GM23338 (cell line): ENCODE measurements around the gene TTC3. TPM values are rescaled to one million over a fixed set of nuclear protein-coding genes. Genes with fewer than 3 reads are reported as not detected.

Experiments used
- ATAC-seq: fragments of 200-7000 bp; cut with Tn5 transposase; 3 replicates; pipeline ENCODE4 v1.9.1; 2020
- DNase-seq: peaks from one replicate; pipeline ENCODE4 v3.0.0-alpha.2; 2015; ENCODE audit warnings: low spot score
- H2AFZ ChIP-seq: fragments of 200-600 bp; sonication (generic); 2 replicates; pipeline ENCODE4 v1.8.0; 2016; ENCODE audit warnings: antibody characterized with exemption, mild to moderate bottlenecking, moderate library complexity
- H3F3A ChIP-seq: fragments of 200-600 bp; sonication (generic); replicated peaks from 2 replicates; pipeline ENCODE4 v1.8.0; 2017; ENCODE audit warnings: antibody characterized with exemption, mixed run types, low read depth
- H3K27ac ChIP-seq: fragments of 200-600 bp; sonication (generic); 2 replicates; pipeline ENCODE4 v1.6.1; 2016; ENCODE audit warnings: low read depth
- H3K27me3 ChIP-seq: fragments of 200-600 bp; sonication (generic); 2 replicates; pipeline ENCODE4 v1.8.0; 2016; ENCODE audit warnings: mild to moderate bottlenecking, mixed run types, moderate library complexity; ENCODE audit not compliant: insufficient read depth
- H3K36me3 ChIP-seq: fragments of 200-600 bp; sonication (generic); 2 replicates; pipeline ENCODE4 v1.8.0; 2016; ENCODE audit warnings: mild to moderate bottlenecking; ENCODE audit not compliant: insufficient read depth
- H3K4me1 ChIP-seq: fragments of 200-600 bp; sonication (generic); 2 replicates; pipeline ENCODE4 v1.8.0; 2016; ENCODE audit warnings: mild to moderate bottlenecking, moderate library complexity; ENCODE audit not compliant: insufficient read depth
- H3K4me2 ChIP-seq: fragments of 200-600 bp; sonication (generic); 2 replicates; pipeline ENCODE4 v1.7.1; 2017; ENCODE audit warnings: mixed run types
- H3K4me3 ChIP-seq: fragments of 200-600 bp; sonication (generic); 2 replicates; pipeline ENCODE4 v1.6.1; 2016; ENCODE audit warnings: mixed run types
- H3K79me2 ChIP-seq: fragments of 200-600 bp; sonication (generic); replicated peaks from 2 replicates; pipeline ENCODE4 v1.8.0; 2017; ENCODE audit warnings: mild to moderate bottlenecking; ENCODE audit not compliant: insufficient read depth
- H3K9me2 ChIP-seq: fragments of 200-600 bp; sonication (generic); 2 replicates; pipeline ENCODE4 v1.8.0; 2017; ENCODE audit not compliant: insufficient read depth
- H4K20me1 ChIP-seq: fragments of 200-600 bp; sonication (generic); replicated peaks from 2 replicates; pipeline ENCODE4 v1.8.0; 2017; ENCODE audit warnings: mild to moderate bottlenecking; ENCODE audit not compliant: insufficient read depth
- H3K27ac Mint-ChIP-seq: 2 replicates; pipeline ENCODE4 v1.8.0; 2020; ENCODE audit warnings: inconsistent platforms, mild to moderate bottlenecking, moderate library complexity, mixed read lengths
- H3K27me3 Mint-ChIP-seq: 3 replicates; pipeline ENCODE4 v1.8.0; 2022; ENCODE audit warnings: low read depth, mild to moderate bottlenecking, moderate library complexity, mixed read lengths, inconsistent platforms; ENCODE audit not compliant: insufficient read depth, poor library complexity
- H3K36me3 Mint-ChIP-seq: 3 replicates; pipeline ENCODE4 v1.8.0; 2021; ENCODE audit warnings: low read depth, mild to moderate bottlenecking, inconsistent platforms, moderate library complexity, mixed read lengths
- H3K4me1 Mint-ChIP-seq: 3 replicates; pipeline ENCODE4 v1.8.0; 2020; ENCODE audit warnings: mild to moderate bottlenecking, inconsistent platforms, mixed read lengths
- H3K4me3 Mint-ChIP-seq: 3 replicates; pipeline ENCODE4 v1.8.0; 2021; ENCODE audit warnings: moderate library complexity, mild to moderate bottlenecking, inconsistent platforms, mixed read lengths
- H3K9me3 Mint-ChIP-seq: 3 replicates; pipeline ENCODE4 v1.8.0; 2020; ENCODE audit warnings: moderate library complexity, mild to moderate bottlenecking, inconsistent platforms, mixed read lengths
- CREB1 ChIP-seq: fragments of 250-450 bp; sonication (Bioruptor Pico); IDR thresholded peaks from 2 replicates; pipeline ENCODE4 v1.5.0; 2020; ENCODE audit warnings: low read depth, mild to moderate bottlenecking, moderate library complexity
- EZH2 ChIP-seq: fragments of 200-600 bp; sonication (generic); IDR thresholded peaks from one replicate; pipeline ENCODE4 v1.8.0; 2017; ENCODE audit warnings: antibody characterized with exemption, mild to moderate bottlenecking, low read depth; ENCODE audit not compliant: unreplicated experiment
- EZH2phosphoT487 ChIP-seq: fragments of 200-600 bp; sonication (generic); IDR thresholded peaks from one replicate; pipeline ENCODE4 v1.8.1; 2018; ENCODE audit warnings: antibody characterized with exemption; ENCODE audit not compliant: unreplicated experiment
- JUNB ChIP-seq: IDR thresholded peaks from one replicate; pipeline ENCODE4 v1.6.1; 2016; ENCODE audit warnings: antibody characterized with exemption; ENCODE audit not compliant: unreplicated experiment
- NANOG ChIP-seq: IDR thresholded peaks from 2 replicates; pipeline ENCODE4 v1.6.1; 2016; ENCODE audit warnings: antibody characterized with exemption, borderline replicate concordance
- POLR2AphosphoS5 ChIP-seq: IDR thresholded peaks from 2 replicates; pipeline ENCODE4 v1.6.1; 2016; ENCODE audit warnings: antibody characterized with exemption, low read depth
- STAT1 ChIP-seq: IDR thresholded peaks from one replicate; pipeline ENCODE4 v1.6.1; 2016; ENCODE audit warnings: antibody characterized with exemption; ENCODE audit not compliant: unreplicated experiment
- ZNF114 ChIP-seq: fragments of 250-450 bp; sonication (Bioruptor Pico); IDR thresholded peaks from 2 replicates; pipeline ENCODE4 v1.5.0; 2020; ENCODE audit warnings: mild to moderate bottlenecking, moderate library complexity
- ZNF331 ChIP-seq: fragments of 250-450 bp; sonication (Bioruptor Pico); IDR thresholded peaks from 2 replicates; pipeline ENCODE4 v1.5.0; 2020; ENCODE audit warnings: low read depth, mild to moderate bottlenecking, moderate library complexity
- polyA plus RNA-seq: library from polyadenylated mRNA; unstranded; fragments of >200 nt; fragmentation: Nextera tagmentation; extraction: Ambion mirVana; gene quantifications from 2 replicates; pipeline ENCODE4 v1.2.1, GENCODE V29; 2016
- total RNA-seq: library from RNA; depleted of rRNA; stranded (reverse); fragments of >200 nt; shearing (Covaris generic); gene quantifications from 2 replicates; pipeline ENCODE4 v1.2.3, GENCODE V29; 2014
- TF ChIP-seq, protein P1 (sequence below), 2 experiments: fragments of 200-600 bp in 1 of 2; sonication (generic) in 1 of 2; conservative IDR thresholded peaks; 2 replicates each; pipeline versions ENCODE4 v1.5.1 to v1.6.1; 2016 to 2017; ENCODE audit warnings: antibody characterized with exemption in 2 of 2, low read depth in 2 of 2, mild to moderate bottlenecking in 2 of 2, moderate library complexity in 1 of 2
- TF ChIP-seq, protein P2 (sequence below): fragments of 250-450 bp; sonication (Bioruptor Pico); IDR thresholded peaks from 2 replicates; pipeline ENCODE4 v1.5.0; 2020; ENCODE audit warnings: mild to moderate bottlenecking, moderate library complexity
- TF ChIP-seq, protein P3 (sequence below): IDR thresholded peaks from 2 replicates; pipeline ENCODE4 v1.6.1; 2016; ENCODE audit warnings: antibody characterized with exemption
- TF ChIP-seq, protein P4 (sequence below): IDR thresholded peaks from one replicate; pipeline ENCODE4 v1.6.1; 2018; ENCODE audit warnings: antibody characterized with exemption; ENCODE audit not compliant: unreplicated experiment

TTC3 gene
- total and polyA plus RNA-seq, 2 experiments from 2014 or later = 28.9 to 48.6 TPM

DNA sequence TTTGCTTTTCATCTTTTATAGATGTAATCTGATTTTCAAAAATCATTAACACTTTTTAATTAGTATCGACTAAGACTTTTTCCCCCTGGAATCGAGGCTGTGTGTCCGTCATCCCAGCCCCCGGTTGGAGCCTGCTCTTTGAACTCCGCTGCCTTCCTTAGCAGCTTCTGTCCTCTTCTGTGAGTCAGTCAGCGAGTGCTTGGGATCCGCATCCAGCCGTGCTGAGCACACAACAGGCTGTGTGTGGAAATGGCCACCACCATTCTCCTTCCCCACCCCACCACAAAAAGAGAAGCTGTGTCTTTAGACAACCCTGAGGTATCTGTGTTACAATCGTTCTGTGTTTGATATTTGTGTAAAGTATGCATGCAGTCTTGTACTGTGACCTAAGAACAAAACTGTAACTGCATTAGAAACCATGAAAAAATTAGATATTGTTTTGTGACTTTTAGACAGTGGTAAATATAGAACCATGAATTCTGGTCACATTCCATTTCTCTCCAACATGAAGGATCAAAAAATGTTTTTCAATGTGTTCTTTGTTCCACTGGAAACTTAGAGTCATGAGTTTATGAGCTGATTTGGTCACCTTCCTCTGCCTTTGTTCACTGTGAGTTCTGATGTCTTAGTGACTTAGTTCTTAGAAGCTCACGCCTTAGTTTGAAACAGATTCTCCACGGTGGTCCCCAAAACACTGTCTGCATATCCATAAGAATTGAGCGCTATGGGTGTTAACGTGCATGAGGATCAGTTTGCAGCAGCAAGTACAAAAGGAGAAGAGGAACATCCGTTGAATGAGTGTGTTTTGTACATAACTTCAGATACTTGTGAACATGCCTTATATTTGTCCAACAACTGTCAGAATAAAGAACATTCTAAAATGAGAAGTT is 129.4 kb downstream of the TTC3 start:
- Histone ChIP-seq H3K4me1 (peaks cover 14% of the 10 kb centered on the region), H2AFZ (no peak overlapping the region), H3K4me3 (no peak overlapping the region), H4K20me1 (no peaks in the 10 kb centered on the region), H3K9me2 (no peaks in the 10 kb centered on the region), H3F3A (no peaks in the 10 kb centered on the region), H3K36me3 (no peaks in the 10 kb centered on the region), H3K4me2 (peak overlapping the region; percentile 22; the same call in 1 of the 2 replicates), H3K27me3 (no peaks in the 10 kb centered on the region), H3K79me2 (no peaks in the 10 kb centered on the region), H3K27ac (no peak overlapping the region)
- peak; percentile 59; the same call in 2 of the 3 replicates for ATAC-seq
- Mint-ChIP-seq H3K27ac (peak overlapping the region; percentile 35; the same call in 1 of the 2 replicates), H3K36me3 (no peaks in the 10 kb centered on the region; the same call in 2 of the 3 replicates), H3K9me3 (no peaks in the 10 kb centered on the region), H3K4me3 (no peak overlapping the region), H3K27me3 (peaks cover 2% of the 10 kb centered on the region), H3K4me1 (peaks cover 13% of the 10 kb centered on the region)
- TF ChIP-seq JUNB (no peak), NANOG (no peak), STAT1 (no peak), CREB1 (CRISPR knock-in tag) (no peak), POLR2AphosphoS5 (no peak), EZH2phosphoT487 (no peak), EZH2 (no peak), ZNF114 (CRISPR knock-in tag) (no peak), ZNF331 (no peak)
- TF ChIP-seq, protein P1, sequence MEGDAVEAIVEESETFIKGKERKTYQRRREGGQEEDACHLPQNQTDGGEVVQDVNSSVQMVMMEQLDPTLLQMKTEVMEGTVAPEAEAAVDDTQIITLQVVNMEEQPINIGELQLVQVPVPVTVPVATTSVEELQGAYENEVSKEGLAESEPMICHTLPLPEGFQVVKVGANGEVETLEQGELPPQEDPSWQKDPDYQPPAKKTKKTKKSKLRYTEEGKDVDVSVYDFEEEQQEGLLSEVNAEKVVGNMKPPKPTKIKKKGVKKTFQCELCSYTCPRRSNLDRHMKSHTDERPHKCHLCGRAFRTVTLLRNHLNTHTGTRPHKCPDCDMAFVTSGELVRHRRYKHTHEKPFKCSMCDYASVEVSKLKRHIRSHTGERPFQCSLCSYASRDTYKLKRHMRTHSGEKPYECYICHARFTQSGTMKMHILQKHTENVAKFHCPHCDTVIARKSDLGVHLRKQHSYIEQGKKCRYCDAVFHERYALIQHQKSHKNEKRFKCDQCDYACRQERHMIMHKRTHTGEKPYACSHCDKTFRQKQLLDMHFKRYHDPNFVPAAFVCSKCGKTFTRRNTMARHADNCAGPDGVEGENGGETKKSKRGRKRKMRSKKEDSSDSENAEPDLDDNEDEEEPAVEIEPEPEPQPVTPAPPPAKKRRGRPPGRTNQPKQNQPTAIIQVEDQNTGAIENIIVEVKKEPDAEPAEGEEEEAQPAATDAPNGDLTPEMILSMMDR (conservative IDR thresholded peaks at IDR 0.05; ENCODE audit: low read depth in 2 of 2) = no peak
- TF ChIP-seq, protein P2, sequence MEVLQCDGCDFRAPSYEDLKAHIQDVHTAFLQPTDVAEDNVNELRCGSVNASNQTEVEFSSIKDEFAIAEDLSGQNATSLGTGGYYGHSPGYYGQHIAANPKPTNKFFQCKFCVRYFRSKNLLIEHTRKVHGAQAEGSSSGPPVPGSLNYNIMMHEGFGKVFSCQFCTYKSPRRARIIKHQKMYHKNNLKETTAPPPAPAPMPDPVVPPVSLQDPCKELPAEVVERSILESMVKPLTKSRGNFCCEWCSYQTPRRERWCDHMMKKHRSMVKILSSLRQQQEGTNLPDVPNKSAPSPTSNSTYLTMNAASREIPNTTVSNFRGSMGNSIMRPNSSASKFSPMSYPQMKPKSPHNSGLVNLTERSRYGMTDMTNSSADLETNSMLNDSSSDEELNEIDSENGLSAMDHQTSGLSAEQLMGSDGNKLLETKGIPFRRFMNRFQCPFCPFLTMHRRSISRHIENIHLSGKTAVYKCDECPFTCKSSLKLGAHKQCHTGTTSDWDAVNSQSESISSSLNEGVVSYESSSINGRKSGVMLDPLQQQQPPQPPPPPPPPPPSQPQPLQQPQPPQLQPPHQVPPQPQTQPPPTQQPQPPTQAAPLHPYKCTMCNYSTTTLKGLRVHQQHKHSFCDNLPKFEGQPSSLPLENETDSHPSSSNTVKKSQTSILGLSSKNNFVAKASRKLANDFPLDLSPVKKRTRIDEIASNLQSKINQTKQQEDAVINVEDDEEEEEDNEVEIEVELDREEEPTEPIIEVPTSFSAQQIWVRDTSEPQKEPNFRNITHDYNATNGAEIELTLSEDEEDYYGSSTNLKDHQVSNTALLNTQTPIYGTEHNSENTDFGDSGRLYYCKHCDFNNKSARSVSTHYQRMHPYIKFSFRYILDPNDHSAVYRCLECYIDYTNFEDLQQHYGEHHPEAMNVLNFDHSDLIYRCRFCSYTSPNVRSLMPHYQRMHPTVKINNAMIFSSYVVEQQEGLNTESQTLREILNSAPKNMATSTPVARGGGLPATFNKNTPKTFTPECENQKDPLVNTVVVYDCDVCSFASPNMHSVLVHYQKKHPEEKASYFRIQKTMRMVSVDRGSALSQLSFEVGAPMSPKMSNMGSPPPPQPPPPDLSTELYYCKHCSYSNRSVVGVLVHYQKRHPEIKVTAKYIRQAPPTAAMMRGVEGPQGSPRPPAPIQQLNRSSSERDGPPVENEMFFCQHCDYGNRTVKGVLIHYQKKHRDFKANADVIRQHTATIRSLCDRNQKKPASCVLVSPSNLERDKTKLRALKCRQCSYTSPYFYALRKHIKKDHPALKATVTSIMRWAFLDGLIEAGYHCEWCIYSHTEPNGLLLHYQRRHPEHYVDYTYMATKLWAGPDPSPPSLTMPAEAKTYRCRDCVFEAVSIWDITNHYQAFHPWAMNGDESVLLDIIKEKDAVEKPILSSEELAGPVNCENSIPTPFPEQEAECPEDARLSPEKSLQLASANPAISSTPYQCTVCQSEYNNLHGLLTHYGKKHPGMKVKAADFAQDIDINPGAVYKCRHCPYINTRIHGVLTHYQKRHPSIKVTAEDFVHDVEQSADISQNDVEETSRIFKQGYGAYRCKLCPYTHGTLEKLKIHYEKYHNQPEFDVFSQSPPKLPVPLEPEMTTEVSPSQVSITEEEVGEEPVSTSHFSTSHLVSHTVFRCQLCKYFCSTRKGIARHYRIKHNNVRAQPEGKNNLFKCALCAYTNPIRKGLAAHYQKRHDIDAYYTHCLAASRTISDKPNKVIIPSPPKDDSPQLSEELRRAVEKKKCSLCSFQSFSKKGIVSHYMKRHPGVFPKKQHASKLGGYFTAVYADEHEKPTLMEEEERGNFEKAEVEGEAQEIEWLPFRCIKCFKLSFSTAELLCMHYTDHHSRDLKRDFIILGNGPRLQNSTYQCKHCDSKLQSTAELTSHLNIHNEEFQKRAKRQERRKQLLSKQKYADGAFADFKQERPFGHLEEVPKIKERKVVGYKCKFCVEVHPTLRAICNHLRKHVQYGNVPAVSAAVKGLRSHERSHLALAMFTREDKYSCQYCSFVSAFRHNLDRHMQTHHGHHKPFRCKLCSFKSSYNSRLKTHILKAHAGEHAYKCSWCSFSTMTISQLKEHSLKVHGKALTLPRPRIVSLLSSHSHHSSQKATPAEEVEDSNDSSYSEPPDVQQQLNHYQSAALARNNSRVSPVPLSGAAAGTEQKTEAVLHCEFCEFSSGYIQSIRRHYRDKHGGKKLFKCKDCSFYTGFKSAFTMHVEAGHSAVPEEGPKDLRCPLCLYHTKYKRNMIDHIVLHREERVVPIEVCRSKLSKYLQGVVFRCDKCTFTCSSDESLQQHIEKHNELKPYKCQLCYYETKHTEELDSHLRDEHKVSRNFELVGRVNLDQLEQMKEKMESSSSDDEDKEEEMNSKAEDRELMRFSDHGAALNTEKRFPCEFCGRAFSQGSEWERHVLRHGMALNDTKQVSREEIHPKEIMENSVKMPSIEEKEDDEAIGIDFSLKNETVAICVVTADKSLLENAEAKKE = no peak
- TF ChIP-seq, protein P3, sequence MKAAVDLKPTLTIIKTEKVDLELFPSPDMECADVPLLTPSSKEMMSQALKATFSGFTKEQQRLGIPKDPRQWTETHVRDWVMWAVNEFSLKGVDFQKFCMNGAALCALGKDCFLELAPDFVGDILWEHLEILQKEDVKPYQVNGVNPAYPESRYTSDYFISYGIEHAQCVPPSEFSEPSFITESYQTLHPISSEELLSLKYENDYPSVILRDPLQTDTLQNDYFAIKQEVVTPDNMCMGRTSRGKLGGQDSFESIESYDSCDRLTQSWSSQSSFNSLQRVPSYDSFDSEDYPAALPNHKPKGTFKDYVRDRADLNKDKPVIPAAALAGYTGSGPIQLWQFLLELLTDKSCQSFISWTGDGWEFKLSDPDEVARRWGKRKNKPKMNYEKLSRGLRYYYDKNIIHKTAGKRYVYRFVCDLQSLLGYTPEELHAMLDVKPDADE = no peak
- TF ChIP-seq, protein P4, sequence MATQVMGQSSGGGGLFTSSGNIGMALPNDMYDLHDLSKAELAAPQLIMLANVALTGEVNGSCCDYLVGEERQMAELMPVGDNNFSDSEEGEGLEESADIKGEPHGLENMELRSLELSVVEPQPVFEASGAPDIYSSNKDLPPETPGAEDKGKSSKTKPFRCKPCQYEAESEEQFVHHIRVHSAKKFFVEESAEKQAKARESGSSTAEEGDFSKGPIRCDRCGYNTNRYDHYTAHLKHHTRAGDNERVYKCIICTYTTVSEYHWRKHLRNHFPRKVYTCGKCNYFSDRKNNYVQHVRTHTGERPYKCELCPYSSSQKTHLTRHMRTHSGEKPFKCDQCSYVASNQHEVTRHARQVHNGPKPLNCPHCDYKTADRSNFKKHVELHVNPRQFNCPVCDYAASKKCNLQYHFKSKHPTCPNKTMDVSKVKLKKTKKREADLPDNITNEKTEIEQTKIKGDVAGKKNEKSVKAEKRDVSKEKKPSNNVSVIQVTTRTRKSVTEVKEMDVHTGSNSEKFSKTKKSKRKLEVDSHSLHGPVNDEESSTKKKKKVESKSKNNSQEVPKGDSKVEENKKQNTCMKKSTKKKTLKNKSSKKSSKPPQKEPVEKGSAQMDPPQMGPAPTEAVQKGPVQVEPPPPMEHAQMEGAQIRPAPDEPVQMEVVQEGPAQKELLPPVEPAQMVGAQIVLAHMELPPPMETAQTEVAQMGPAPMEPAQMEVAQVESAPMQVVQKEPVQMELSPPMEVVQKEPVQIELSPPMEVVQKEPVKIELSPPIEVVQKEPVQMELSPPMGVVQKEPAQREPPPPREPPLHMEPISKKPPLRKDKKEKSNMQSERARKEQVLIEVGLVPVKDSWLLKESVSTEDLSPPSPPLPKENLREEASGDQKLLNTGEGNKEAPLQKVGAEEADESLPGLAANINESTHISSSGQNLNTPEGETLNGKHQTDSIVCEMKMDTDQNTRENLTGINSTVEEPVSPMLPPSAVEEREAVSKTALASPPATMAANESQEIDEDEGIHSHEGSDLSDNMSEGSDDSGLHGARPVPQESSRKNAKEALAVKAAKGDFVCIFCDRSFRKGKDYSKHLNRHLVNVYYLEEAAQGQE = no peak
- no peak for DNase-seq
